WTC11 (cell line): ENCODE data around the gene KCNK4. TPM values are rescaled to one million over a fixed set of nuclear protein-coding genes. Genes with fewer than 3 reads are reported as not detected.

Experiments
- ATAC-seq: fragments of 200-7000 bp; cut with Tn5 transposase; 2 replicates; pipeline ENCODE4 v1.10.0; 2021; ENCODE audit warnings: mild to moderate bottlenecking, moderate library complexity
- CTCF ChIA-PET: fragments of 300-600 bp; sonication (Branson Sonifier 250); formaldehyde crosslinking; loops from one replicate; lab custom pipeline; 2021; ENCODE audit warnings: antibody characterized with exemption; lab: Charles Lee
- POLR2A ChIA-PET: fragments of 350-600 bp; sonication (Branson Sonifier 250); formaldehyde crosslinking; loops from one replicate; lab custom pipeline; 2021; ENCODE audit warnings: antibody characterized with exemption; lab: Charles Lee
- DNase-seq: peaks from one replicate; pipeline ENCODE4 v3.0.0; 2021; ENCODE audit warnings: low spot score
- H3K27ac Mint-ChIP-seq: 2 replicates; pipeline ENCODE4 v1.8.0; 2021; ENCODE audit warnings: mixed read lengths
- H3K27me3 Mint-ChIP-seq: 2 replicates; pipeline ENCODE4 v1.8.0; 2021; ENCODE audit warnings: low read depth, mild to moderate bottlenecking, moderate library complexity, mixed read lengths
- H3K36me3 Mint-ChIP-seq: 2 replicates; pipeline ENCODE4 v1.8.0; 2021; ENCODE audit warnings: mixed read lengths
- H3K4me1 Mint-ChIP-seq: 2 replicates; pipeline ENCODE4 v1.8.0; 2022; ENCODE audit warnings: mixed read lengths
- H3K4me3 Mint-ChIP-seq: 2 replicates; pipeline ENCODE4 v1.8.0; 2021; ENCODE audit warnings: mild to moderate bottlenecking, moderate library complexity, mixed read lengths
- H3K9me3 Mint-ChIP-seq: 2 replicates; pipeline ENCODE4 v1.8.0; 2021; ENCODE audit warnings: mixed read lengths
- ARID4B ChIP-seq: sonication (generic); formaldehyde crosslinking; IDR thresholded peaks from 2 replicates; pipeline ENCODE4 v1.8.0; 2023; ENCODE audit warnings: missing genetic modification reagents, mild to moderate bottlenecking, borderline replicate concordance
- ATF1 ChIP-seq: sonication (generic); formaldehyde crosslinking; IDR thresholded peaks from 2 replicates; pipeline ENCODE4 v1.8.1; 2023; ENCODE audit warnings: mild to moderate bottlenecking, moderate library complexity, missing genetic modification reagents
- CBFB ChIP-seq: sonication (generic); formaldehyde crosslinking; IDR thresholded peaks from 2 replicates; pipeline ENCODE4 v1.8.1; 2022; ENCODE audit warnings: mild to moderate bottlenecking, low read depth, missing genetic modification reagents
- ESRRA ChIP-seq: sonication (generic); formaldehyde crosslinking; IDR thresholded peaks from 2 replicates; pipeline ENCODE4 v1.8.1; 2022; ENCODE audit warnings: mild to moderate bottlenecking, missing genetic modification reagents, borderline replicate concordance
- FOXP1 ChIP-seq: sonication (generic); formaldehyde crosslinking; IDR thresholded peaks from 2 replicates; pipeline ENCODE4 v1.8.0; 2022; ENCODE audit warnings: missing genetic modification reagents, mild to moderate bottlenecking, moderate library complexity, borderline replicate concordance
- NFYB ChIP-seq: sonication (generic); formaldehyde crosslinking; conservative IDR thresholded peaks from 2 replicates; pipeline ENCODE4 v1.8.0; 2022; ENCODE audit warnings: low read depth, missing genetic modification reagents
- RORB ChIP-seq: fragments of 250-450 bp; sonication (Bioruptor Pico); IDR thresholded peaks from 2 replicates; pipeline ENCODE4 v1.9.0; 2021; ENCODE audit warnings: mild to moderate bottlenecking
- SMAD3 ChIP-seq: sonication (generic); formaldehyde crosslinking; IDR thresholded peaks from 2 replicates; pipeline ENCODE4 v1.8.0; 2022; ENCODE audit warnings: missing genetic modification reagents, mild to moderate bottlenecking, borderline replicate concordance
- TEAD4 ChIP-seq: sonication (generic); formaldehyde crosslinking; IDR thresholded peaks from 2 replicates; pipeline ENCODE4 v1.8.0; 2022; ENCODE audit warnings: mild to moderate bottlenecking, missing genetic modification reagents
- USF1 ChIP-seq: sonication (generic); formaldehyde crosslinking; IDR thresholded peaks from 2 replicates; pipeline ENCODE4 v1.8.0; 2022; ENCODE audit warnings: mild to moderate bottlenecking, missing genetic modification reagents
- ZSCAN18 ChIP-seq: fragments of 250-450 bp; sonication (Bioruptor Pico); IDR thresholded peaks from 2 replicates; pipeline ENCODE4 v2.1.2; 2022; ENCODE audit warnings: mild to moderate bottlenecking, moderate library complexity
- total RNA-seq: library from RNA; stranded (reverse); gene quantifications from 3 replicates; pipeline ENCODE4 v1.2.3, GENCODE V29; 2021
- TF ChIP-seq, protein P1 (sequence below): sonication (generic); formaldehyde crosslinking; IDR thresholded peaks from 2 replicates; pipeline ENCODE4 v1.8.0; 2022; ENCODE audit warnings: missing genetic modification reagents
- TF ChIP-seq, protein P2 (sequence below): sonication (generic); formaldehyde crosslinking; IDR thresholded peaks from 2 replicates; pipeline ENCODE4 v1.8.0; 2023; ENCODE audit warnings: mild to moderate bottlenecking, missing genetic modification reagents
- TF ChIP-seq, protein P3 (sequence below): sonication (generic); formaldehyde crosslinking; IDR thresholded peaks from 2 replicates; pipeline ENCODE4 v1.8.1; 2022; ENCODE audit warnings: low read depth, missing genetic modification reagents, borderline replicate concordance

The KCNK4 gene
- total RNA-seq, 1 experiment from 2014 or later = 0.74 TPM

GRCh38 chr11:64289002-64289564, 2.0 kb upstream of the KCNK4 start (continued):
- TF ChIP-seq SMAD3 (CRISPR knock-in tag) (no peak), NFYB (CRISPR knock-in tag) (no peak)

- peak; percentile 6; the same call in 1 of the 2 replicates for ATAC-seq
- Mint-ChIP-seq H3K9me3 (no peaks in the 10 kb centered on the region), H3K4me1 (peaks cover 12% of the 10 kb centered on the region), H3K27ac (no peak overlapping the region), H3K4me3 (peak overlapping the region; percentile 66), H3K36me3 (no peaks in the 10 kb centered on the region), H3K27me3 (peaks cover 64% of the 10 kb centered on the region)
- DNase-seq = no peak
- TF ChIP-seq USF1 (CRISPR knock-in tag) (no peak), CBFB (no peak)
- TF ChIP-seq, protein P1, sequence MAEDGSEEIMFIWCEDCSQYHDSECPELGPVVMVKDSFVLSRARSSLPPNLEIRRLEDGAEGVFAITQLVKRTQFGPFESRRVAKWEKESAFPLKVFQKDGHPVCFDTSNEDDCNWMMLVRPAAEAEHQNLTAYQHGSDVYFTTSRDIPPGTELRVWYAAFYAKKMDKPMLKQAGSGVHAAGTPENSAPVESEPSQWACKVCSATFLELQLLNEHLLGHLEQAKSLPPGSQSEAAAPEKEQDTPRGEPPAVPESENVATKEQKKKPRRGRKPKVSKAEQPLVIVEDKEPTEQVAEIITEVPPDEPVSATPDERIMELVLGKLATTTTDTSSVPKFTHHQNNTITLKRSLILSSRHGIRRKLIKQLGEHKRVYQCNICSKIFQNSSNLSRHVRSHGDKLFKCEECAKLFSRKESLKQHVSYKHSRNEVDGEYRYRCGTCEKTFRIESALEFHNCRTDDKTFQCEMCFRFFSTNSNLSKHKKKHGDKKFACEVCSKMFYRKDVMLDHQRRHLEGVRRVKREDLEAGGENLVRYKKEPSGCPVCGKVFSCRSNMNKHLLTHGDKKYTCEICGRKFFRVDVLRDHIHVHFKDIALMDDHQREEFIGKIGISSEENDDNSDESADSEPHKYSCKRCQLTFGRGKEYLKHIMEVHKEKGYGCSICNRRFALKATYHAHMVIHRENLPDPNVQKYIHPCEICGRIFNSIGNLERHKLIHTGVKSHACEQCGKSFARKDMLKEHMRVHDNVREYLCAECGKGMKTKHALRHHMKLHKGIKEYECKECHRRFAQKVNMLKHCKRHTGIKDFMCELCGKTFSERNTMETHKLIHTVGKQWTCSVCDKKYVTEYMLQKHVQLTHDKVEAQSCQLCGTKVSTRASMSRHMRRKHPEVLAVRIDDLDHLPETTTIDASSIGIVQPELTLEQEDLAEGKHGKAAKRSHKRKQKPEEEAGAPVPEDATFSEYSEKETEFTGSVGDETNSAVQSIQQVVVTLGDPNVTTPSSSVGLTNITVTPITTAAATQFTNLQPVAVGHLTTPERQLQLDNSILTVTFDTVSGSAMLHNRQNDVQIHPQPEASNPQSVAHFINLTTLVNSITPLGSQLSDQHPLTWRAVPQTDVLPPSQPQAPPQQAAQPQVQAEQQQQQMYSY (CRISPR knock-in tag) = peak; percentile 87
- TF ChIP-seq, protein P2, sequence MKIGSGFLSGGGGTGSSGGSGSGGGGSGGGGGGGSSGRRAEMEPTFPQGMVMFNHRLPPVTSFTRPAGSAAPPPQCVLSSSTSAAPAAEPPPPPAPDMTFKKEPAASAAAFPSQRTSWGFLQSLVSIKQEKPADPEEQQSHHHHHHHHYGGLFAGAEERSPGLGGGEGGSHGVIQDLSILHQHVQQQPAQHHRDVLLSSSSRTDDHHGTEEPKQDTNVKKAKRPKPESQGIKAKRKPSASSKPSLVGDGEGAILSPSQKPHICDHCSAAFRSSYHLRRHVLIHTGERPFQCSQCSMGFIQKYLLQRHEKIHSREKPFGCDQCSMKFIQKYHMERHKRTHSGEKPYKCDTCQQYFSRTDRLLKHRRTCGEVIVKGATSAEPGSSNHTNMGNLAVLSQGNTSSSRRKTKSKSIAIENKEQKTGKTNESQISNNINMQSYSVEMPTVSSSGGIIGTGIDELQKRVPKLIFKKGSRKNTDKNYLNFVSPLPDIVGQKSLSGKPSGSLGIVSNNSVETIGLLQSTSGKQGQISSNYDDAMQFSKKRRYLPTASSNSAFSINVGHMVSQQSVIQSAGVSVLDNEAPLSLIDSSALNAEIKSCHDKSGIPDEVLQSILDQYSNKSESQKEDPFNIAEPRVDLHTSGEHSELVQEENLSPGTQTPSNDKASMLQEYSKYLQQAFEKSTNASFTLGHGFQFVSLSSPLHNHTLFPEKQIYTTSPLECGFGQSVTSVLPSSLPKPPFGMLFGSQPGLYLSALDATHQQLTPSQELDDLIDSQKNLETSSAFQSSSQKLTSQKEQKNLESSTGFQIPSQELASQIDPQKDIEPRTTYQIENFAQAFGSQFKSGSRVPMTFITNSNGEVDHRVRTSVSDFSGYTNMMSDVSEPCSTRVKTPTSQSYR (CRISPR knock-in tag) = no peak
- ChIA-PET POLR2A (interaction anchor here (0.6 kb wide), 1 partner anchor 19 kb away, joined by 3 read pairs; no protein-coding TSS in a partner anchor), CTCF (interaction anchor here (1.0 to 12.5 kb wide), 3 partner anchors 11 to 64 kb away, joined by 3 to 151 read pairs (median 4); partner anchors contain the start of gene ESRRA)
These were observed 495 bp upstream of the KCNK4 start for GRCh38 chr11:64290352-64291261.

DNA sequence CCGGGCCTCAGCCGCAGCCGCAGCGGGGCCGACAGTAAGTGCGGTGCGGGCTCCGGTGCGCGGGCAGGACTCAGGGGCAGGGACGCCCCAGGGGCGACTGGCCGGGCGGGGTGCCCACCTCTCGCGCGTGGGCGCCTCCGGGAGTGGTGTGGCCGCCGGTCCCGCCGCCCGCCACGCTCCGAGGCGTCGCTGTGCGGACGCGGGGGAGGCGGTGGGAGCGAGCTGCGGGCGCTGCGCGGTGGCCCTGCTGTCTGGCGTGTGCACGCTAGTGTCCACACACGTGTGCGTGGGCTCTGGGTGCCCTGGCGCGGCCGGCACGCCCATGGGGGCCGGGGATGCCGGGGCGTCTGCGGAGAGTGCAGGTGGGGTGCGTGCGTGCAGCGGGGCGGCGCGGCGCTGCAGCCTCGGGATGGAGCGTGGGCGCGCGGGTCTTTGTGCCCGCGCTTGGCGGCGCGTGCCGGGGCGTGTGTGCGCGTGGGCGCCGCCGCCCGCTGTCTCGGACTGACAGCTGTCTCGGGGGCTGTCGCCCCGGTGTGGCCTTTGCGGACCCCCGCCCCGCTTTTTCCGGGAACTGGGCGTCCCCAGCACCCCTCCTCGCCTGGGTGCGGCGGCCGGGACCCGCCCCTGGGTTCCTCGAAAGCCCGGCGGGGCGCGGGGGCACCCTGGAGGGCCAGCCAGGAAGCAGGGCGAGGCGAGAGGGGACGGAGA, 804 bp downstream of the KCNK4 start:
- CTCF ChIA-PET = interaction anchor here (0.6 to 12.5 kb wide), 6 partner anchors 11 to 87 kb away, joined by 3 to 151 read pairs (median 3); partner anchors contain the start of gene ESRRA
- Mint-ChIP-seq H3K9me3 (no peaks in the 10 kb centered on the region), H3K4me1 (peaks cover 8% of the 10 kb centered on the region), H3K4me3 (peak overlapping the region; percentile 60), H3K27me3 (peaks cover 75% of the 10 kb centered on the region), H3K27ac (no peak overlapping the region), H3K36me3 (no peaks in the 10 kb centered on the region)
- no peak for ATAC-seq
- POLR2A ChIA-PET = no interaction called here
- DNase-seq = no peak
- no peak for TF ChIP-seq ARID4B (CRISPR knock-in tag)
- no peak for TF ChIP-seq ATF1 (CRISPR knock-in tag)
- TF ChIP-seq TEAD4 (CRISPR knock-in tag) = no peak
- no peak for TF ChIP-seq FOXP1 (CRISPR knock-in tag)
- TF ChIP-seq RORB = no peak
- TF ChIP-seq ZSCAN18 (CRISPR knock-in tag) = no peak
- TF ChIP-seq, protein P3, sequence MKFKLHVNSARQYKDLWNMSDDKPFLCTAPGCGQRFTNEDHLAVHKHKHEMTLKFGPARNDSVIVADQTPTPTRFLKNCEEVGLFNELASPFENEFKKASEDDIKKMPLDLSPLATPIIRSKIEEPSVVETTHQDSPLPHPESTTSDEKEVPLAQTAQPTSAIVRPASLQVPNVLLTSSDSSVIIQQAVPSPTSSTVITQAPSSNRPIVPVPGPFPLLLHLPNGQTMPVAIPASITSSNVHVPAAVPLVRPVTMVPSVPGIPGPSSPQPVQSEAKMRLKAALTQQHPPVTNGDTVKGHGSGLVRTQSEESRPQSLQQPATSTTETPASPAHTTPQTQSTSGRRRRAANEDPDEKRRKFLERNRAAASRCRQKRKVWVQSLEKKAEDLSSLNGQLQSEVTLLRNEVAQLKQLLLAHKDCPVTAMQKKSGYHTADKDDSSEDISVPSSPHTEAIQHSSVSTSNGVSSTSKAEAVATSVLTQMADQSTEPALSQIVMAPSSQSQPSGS (CRISPR knock-in tag) = no peak
- no peak for TF ChIP-seq ESRRA (CRISPR knock-in tag)
